HG03108 (cell line): ENCODE measurements around the gene UGT1A4.

Experiments used
- ATAC-seq: cut with Tn5 transposase; IDR thresholded peaks from one replicate; pipeline ENCODE4 v1.9.1; 2021; ENCODE audit warnings: moderate library complexity; ENCODE audit not compliant: unreplicated experiment

UGT1A4 gene

DNA sequence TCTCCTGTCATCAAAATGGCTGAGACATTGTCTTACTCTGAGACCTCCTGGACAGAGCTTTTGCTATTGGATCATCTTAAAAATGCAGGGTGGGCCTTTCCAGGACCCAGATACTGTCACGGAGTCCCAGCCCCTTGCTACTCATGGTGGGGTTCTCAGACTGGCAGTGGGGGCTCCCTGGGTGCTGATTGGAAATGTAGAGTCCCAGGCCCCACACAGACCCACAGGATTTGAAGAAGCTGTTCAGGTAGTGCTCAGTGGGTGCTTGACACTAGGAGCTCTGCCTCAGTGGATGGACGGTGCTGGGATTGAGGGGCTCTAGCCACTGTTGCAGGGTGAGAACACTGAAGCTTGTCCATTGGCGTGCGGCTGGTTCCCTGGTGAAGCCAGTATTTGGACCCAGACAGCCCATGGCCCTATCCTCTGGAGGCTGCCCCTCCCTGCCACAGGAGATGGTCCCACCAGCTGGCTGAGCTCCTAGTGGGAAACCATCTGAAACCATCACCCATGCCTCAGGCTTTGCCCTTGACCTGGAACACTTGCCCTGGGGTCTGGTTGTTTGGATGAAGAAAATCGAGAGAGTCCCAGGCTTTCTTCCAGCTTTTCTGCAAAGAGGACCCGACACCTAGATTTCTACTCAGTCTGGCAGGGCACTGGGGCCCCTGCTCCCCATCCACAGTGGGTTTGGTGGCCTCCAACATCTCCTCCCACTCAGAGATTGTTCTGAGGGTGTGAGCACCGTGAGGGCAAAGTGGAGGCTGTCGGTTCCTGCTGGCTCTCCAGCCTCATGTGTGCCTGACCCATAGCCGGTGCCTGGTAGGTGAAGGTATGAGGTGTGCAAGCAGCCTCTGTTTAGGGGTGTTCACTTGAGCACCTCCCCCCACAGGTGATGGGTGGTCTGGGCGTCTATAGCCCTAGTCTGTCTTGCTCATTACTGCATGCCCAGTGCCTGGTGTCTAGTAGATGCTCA, 89.7 kb downstream of the UGT1A4 start:
- no peak for ATAC-seq

DNA sequence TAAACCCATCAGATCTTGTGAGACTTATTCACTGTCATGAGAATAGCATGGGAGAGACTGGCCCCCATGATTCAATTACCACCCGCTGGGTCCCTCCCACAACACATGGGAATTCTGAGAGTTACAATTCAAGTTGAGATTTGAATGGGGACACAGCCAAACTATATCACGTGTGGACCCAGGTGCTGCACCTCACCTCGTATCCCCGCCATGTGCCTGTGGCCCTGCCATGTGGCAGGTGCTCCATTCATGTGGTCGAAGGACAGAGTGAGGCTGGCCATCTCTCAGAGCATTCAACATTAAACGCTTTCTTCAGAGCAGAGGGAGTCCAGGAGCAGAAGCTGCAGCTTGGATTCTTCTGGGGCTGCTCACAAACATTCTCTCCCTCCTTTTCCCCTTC, 91.8 kb downstream of the UGT1A4 start:
- ATAC-seq, result no peak

DNA sequence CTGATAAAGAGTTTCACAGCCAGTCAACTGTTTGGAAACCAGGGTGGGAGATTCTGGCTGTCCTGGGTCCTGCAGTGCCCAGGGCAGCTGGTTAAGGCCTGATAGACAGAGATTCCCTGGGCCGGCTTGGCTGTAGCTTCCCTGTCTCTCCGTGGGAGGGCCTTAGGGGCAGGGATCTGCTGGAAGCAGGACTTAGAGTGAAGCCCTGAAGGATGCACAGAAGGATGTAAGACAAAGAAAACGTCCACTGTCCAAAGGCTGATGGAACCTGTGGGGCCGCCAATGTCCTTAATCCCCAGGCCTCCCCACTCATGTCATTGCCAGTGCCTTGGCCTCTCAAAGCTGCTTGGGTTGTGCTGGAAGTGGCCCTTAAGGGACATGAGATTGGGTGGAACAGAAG, 92.6 kb downstream of the UGT1A4 start:
- no peak for ATAC-seq

DNA sequence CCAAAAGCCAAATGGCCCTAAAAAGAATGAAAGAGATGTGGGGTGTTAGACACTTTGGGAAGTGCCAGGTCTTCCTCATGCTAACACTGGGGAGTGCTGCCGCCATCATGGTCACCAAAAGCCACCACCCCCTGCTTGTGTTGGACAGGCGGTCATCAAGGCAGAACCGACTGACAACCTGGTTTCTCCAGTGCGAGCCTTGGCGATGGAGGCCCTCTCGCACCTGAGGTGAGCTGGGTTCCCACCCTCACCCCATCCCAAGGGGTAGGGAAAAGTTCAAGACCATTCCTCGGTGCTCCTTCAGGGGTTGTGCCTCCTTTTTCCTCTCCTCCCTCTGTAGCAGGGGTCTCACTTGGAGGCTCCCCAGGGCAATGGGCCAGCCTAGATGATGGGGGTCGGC, 93.2 kb downstream of the UGT1A4 start:
- ATAC-seq, result no peak

DNA sequence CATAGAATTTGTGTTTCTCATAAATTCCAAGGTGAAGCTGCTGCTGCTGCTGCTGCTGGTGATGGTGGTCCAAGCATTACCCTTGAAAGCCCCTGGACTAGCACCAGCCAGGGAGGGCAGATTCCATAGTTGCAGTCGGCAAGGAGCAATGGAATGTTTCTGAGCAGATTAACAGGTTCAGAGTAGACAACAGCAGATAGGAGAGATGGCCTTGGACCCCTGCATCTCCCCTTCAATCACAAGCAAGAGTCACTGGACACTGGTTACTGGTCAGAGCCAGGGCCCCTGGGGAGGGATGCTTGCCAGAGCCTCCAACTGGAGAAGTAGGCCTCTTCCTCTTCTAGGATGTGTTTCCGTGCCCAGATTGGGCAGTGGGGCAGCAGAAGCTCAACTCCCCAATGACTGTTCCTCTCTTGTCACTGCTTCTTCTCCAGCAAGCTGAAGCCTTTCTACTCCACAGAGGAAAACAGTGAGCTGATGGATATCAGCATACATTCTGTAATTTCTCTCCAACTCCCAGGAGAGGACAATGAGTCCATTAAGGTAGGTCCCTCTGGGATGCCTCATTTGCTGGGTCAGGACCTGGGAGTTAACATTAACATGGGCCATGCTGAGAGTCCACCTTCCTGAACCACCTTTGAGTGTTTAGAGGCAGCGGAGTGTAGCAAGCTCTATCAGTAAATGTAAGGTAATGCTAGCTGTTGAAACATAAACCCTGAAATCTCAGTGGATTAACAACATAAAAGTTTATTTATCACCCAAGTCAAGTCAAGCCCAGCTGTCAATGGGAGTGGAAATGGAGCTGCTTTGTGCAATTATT, 94.9 kb downstream of the UGT1A4 start:
- no peak for ATAC-seq

DNA sequence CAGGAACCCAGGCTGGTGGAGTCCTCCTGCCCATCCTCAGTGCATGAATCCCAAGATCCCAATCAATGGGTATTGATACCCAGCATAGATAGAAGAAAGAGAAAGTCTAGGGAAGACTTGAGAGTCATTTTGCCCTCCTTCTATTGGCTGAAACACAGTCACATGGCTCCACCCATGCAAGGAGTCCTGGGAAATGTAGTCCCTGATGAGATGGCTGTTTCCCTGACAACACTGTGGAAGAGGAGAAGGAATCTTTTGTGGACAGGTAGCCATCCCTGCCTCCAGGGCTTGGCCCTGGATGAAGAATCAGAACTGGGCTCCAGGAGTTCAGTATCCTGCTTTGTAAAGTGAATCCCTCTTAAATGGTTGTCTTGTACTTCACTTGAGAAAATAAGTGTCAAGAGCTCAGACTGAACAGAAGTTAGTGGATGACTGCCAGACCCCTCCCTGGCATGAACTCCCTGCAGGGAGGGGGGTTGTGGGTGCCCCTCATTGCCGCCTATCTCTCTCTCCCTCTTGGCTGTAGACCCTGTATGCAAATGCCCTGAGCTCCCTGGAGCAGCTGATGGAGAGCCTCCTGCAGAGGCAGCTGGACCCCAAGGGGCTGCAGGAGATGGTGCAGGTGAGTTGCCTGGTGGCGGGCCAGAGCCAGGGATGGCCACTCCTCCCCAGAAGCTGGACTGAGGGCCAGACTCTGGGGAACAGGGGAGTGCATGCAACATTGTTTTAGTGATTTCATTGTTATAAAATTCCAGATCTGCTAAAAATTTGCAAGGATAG, 95.7 kb downstream of the UGT1A4 start:
- ATAC-seq, result no peak

DNA sequence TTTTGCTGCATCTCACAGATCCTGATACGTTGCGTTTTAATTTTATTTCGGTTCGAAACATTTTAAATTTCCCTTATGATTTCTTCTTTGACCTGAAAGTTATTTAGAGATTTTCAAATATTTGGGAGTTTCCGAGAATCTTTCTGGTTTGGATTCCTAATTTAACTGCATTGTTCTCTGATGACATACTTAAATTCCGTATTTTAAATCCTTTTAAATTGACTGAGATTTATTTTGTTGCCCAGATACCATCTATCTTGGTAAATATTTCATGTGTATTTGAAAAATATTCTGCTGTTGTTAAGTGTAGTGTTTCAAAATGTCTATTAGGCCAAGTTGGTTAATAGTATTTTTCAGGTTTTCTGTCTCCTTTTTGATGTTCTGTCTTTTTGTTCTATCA, 97.3 kb downstream of the UGT1A4 start:
- no peak for ATAC-seq

DNA sequence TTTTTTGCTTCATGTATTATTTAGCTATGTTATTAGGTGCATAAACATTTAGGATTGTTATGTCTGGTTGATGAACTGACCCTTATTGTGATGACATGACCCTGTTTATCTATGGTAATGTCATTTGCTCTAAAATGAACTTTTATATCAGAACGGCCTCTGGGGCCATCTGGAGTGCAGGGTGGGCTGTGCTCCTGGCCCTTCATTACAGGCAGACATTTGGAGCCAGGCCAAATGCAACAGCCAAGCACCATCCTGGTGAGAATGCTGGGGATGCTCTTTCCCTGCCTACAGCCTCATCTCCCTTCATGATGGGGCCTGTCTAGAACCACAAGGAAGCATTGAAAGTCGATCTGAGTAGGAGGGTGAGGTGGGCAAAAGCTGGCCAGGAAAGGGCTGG, 97.8 kb downstream of the UGT1A4 start:
- ATAC-seq, result no peak

DNA sequence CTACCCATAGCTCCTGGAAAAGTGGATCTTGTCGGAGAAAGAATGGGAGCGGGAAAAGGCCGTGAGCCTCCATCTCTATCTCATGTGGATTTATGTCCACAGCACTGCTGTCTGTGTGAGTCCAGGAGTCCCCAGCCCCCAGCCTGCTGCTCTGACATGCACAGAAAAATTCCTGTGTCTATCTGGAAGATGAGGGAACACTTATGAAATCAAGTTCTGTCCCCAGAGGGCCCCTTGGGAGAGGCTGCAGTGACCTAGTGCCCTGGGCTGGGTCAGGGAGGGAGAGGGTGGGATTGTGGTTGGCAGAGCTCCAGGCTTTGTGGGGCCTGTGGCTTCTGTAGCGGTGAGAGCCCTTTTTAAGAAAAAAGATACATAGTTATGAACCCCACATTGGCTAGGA, 98.2 kb downstream of the UGT1A4 start:
- no peak for ATAC-seq

DNA sequence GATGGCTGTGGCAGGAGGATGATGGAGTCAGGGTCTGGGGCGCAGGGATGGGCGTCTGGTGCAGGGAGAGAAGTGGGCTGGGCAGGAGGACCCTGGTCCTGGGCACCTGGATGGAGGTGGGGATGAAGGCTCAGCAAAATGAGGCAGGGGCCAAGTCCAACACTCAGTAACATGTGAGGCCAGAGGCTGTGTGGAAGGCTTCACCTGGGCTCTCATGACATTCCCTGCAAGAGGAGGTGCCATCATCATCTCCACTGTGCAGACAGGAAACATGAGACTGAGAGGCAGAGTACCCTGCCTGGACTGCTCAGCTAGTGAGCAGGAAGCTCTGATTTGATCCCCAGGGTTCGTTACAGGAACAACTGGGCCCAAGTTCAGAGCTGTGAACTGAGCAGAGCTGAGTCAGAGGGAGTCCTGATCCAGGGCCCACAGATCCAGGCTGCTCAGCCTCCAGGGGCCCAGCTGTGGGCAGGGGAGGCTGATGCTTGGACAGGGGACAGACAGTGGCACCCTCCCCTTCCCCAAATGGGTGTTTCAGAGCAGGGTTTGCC, 98.9 kb downstream of the UGT1A4 start:
- ATAC-seq, result no peak

DNA sequence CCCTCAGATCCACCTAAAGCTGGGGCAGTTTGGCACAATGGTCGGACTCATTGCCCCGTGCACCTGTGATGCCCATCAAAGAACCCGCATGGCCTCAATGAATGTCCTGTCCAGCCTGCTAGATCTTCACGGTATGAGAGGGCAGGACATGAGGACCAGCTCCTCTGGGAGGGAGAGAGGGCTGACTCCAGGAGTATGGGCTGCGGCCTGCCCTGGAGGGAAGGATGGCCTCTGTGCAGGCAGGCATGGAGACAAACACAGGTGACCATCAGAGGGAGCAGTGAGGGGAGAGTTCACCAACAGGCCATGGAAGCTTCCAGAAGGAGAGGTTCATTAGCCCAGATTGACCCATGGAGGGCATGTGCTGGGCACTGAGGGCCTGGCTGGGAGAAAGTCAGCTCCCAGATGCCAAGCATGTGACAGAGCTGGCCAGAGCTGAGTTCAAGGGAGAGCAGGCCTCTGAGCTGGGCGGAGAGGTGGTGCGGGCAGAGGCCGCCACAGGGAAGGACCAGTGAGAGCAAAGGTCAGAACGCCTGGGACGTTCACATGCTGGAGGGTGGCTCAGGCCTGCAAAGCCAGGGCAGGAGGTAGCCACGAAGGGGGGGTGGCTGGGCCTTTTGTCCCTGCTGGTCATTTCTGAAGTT, 99.6 kb downstream of the UGT1A4 start:
- no peak for ATAC-seq

DNA sequence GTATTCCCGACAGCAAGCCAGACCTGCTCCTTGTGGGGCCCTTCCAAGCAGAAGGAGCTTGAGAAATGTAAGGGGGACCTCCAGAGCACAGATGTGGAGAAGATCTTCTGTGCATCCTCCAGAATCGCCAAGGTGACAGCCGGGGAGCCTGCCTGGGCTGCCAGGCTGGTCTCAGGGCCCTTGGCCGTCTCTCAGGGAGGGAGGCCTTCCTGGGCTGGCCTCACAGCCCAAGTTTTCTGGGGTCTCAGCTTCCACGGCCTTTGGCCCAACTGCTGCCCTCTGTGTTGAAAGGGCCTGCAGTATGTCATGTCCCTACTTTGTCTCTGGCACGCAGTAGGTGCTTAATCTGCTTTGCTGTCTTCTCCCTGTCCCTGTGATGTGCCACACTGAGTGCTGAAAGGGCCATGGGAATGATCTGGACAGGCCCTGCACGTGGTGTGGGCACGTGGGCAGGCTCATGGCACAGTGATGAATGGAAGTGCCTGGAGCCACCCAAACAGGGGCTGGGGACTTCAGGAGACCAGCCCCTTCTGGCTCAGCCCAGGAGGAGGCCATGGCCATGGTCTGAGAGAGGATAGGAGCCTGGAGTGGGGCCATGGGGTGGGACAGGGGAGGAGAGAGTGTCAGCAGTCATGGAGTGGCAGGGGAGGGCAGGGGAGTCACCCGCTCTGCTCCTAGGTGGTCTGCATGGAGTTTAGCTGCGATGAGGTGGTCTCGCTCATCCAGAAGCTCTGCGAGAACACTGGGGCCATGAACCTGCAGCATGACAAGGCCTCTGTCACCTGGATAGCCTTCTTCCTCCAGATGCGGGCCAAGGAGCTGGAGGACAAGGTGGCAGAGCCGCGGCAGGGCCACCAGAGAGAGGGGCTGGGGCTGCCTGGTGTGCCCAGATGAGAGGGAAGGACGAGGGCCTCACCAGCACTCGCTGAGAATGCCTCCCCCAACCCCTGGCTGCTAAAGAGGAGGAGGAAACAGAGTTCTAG, 100.4 kb downstream of the UGT1A4 start:
- no peak for ATAC-seq

DNA sequence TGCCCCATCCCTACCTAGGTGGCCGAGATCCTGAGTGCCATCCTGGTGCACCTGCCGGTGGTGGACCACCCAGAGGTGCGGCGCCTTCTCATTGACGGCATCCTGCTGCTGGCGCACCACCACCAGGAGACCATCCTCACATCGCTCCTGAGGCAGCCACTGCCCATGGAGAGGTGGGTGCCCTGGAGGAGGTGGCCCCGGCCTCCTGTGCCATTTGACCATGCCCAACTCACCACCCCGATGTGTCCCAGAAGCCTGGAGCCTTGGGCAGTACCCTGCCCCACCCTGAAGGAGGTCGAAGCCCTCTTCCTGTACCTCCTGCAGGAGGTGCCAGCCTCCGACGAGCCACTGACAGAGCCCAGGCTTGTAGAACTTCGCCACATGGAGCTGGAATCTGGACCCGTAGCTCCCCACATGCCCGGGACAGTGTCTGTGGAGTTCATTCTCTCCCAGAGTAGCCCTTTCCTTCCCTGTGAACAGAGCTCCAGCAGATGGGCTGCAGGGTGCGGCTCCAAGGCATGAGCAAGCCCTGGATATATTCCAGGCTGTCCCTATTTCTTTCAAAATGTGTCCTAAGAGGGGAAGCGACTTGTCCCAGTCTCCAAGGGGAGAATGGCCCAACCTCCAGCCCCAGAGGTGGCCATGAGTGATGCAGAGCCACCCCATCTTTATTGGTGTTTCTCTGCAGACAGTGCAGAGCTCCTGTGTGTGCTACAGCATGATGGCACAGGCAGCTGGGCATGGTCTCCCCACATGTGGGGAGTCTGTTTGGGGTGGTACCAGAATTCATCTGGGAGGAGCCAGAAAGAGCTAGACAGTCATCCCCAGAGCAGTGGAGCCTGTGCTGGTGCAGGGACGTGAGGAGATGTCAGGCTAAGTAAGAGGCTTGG, 101.6 kb downstream of the UGT1A4 start:
- ATAC-seq, result no peak

DNA sequence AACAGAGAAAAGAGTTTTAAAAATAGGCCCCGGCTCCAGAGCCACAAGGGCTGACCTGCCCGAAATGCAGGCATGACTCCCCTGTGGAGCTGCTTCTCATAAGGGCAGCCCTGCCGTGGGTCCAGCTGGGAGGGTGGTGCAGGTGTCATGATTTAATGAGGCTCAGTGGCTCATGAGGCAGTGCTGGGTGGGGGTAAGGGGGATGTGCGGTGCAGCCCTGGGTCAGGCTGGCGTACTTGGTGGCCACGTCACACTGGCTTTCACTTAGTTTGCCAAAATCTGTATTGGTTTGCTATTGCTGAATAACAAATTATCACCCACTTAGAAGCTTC, 102.2 kb downstream of the UGT1A4 start:
- ATAC-seq, result no peak

DNA sequence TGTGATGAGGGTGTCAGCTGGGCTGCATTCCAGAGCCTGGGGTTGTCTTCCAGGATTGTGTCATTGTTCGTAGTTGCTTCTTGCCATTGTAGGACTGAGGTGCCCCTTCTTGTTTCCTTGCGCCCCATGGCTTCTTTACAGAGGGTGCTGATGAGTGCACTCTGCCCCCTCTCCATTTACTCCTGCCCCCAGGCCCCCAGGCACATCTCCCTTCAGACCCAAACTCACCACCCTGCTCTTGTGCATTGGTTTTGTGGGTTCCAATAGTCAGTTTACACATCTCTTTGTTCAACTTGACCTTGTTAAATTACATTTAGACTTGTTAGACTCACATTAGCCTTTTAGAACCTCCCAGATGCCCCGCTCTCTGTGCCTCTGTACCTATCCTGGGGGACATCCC, 102.7 kb downstream of the UGT1A4 start:
- ATAC-seq, result no peak

DNA sequence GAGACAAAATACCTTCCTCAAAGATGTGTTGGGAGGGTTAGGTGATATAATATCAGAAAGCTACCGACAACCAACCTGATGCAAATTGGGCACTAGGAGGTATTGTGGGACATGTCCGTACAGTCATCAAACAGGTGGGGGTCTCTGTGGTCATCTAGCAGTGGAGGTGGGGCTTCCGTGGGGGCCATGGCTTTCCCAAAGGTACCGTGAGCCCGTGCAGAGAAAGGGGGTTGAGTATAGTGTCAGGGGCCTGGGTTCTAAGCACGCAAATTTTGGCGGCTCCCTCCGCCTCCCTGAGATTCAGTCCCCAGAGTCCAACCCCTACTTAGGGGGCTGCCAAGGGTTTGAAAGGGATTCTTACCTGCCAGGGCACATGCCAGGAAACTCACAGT, 103.2 kb downstream of the UGT1A4 start:
- no peak for ATAC-seq

DNA sequence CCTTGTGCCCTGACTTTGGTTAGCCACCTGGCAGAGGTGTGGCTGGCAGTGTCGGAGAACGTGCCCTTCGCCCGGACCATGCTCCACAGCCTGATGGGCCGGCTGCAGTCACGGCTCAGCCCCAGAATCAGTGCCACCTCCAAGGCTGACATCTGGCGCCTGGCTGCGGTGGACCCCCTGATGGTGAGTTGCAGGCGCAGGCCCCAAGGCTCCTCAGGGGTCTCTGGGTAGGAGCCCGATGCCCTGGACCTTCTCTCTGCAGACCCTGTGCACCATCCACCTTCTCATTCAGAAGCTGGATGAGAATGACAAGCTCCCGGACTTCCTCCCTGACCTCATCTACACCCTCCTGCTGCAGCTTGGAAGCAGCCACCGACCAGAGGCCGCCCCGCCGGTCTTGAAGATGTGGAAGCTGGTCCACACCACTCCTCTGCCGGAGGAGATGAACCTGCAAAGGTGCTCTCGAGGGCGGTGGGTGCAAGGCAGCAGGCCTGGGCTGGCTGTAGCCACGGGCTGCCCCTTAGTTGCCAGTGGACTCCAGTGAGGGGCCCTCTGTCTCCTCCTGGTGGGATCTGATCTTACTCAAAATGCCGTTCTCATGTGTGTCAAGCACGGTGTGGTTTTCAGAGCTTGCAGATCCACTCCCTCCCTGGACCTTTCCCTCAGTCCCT, 103.7 kb downstream of the UGT1A4 start:
- no peak for ATAC-seq
